IMR-90 (cell line): ENCODE data around the gene BPGM. TPM values are rescaled to one million over a fixed set of nuclear protein-coding genes. Genes with fewer than 3 reads are reported as not detected.

ENCODE experiments used
- ATAC-seq: fragments of 200-7000 bp; cut with Tn5 transposase; 2 replicates; pipeline ENCODE4 v1.9.1; 2020; ENCODE audit warnings: low read depth, mild to moderate bottlenecking, moderate library complexity
- BruUV-seq: library from RNA; stranded (reverse); fragments of 400-500 nt; replicated peaks from 2 replicates; lab custom pipeline; 2021; lab: Mats Ljungman, UMichigan
- CTCF ChIA-PET: fragments of 300-600 bp; formaldehyde crosslinking; extraction: SDS; loops from one replicate; lab custom pipeline; 2021; ENCODE audit warnings: antibody characterized with exemption; lab: Yijun Ruan, JAX
- POLR2A ChIA-PET: fragments of 300-600 bp; sonication (Branson Sonifier 250); formaldehyde crosslinking; loops from one replicate; lab custom pipeline; 2022; ENCODE audit warnings: antibody characterized with exemption; ENCODE audit not compliant: unreplicated experiment; lab: Charles Lee
- DNase-seq: peaks from one replicate; pipeline ENCODE4 v3.0.0; 2013
- H2AFZ ChIP-seq: replicated peaks from 2 replicates; pipeline ENCODE3; 2013; ENCODE audit warnings: low read length, mild to moderate bottlenecking; ENCODE audit not compliant: poor library complexity
- H2AK5ac ChIP-seq: 2 replicates; pipeline ENCODE4 v1.6.1; 2013; ENCODE audit warnings: low read depth, low read length, inconsistent platforms
- H2AK9ac ChIP-seq: replicated peaks from 2 replicates; pipeline ENCODE3; 2013; ENCODE audit warnings: mild to moderate bottlenecking, low read depth, low read length, moderate library complexity; ENCODE audit not compliant: poor library complexity
- H2BK120ac ChIP-seq: 2 replicates; pipeline ENCODE4 v1.6.1; 2013; ENCODE audit warnings: low read depth, low read length, inconsistent platforms
- H2BK15ac ChIP-seq: 3 replicates; pipeline ENCODE4 v1.6.1; 2013; ENCODE audit warnings: low read depth, low read length, inconsistent platforms
- H2BK20ac ChIP-seq: 2 replicates; pipeline ENCODE4 v1.6.1; 2013; ENCODE audit warnings: low read depth, mild to moderate bottlenecking, inconsistent platforms, low read length, moderate library complexity
- H2BK5ac ChIP-seq: 2 replicates; pipeline ENCODE4 v1.6.1; 2013; ENCODE audit warnings: mild to moderate bottlenecking, low read depth, low read length, inconsistent platforms; ENCODE audit not compliant: poor library complexity, severe bottlenecking
- H3K14ac ChIP-seq: replicated peaks from 2 replicates; pipeline ENCODE4 v1.6.1; 2013; ENCODE audit warnings: low read depth, low read length, inconsistent platforms
- H3K18ac ChIP-seq: 2 replicates; pipeline ENCODE4 v1.6.1; 2013; ENCODE audit warnings: low read depth, low read length, control low read depth
- H3K23ac ChIP-seq: 2 replicates; pipeline ENCODE4 v1.6.1; 2013; ENCODE audit warnings: low read depth, low read length, inconsistent platforms
- H3K27ac ChIP-seq: 2 replicates; pipeline ENCODE4 v1.5.1; 2013; ENCODE audit warnings: mild to moderate bottlenecking, control low read depth, low read length; ENCODE audit not compliant: insufficient read depth
- H3K27me3 ChIP-seq: 2 replicates; pipeline ENCODE4 v1.6.1; 2013; ENCODE audit warnings: low read length; ENCODE audit not compliant: control insufficient read depth, insufficient read depth
- H3K36me3 ChIP-seq: 2 replicates; pipeline ENCODE4 v1.6.1; 2013; ENCODE audit warnings: low read length, mixed read lengths; ENCODE audit not compliant: control insufficient read depth, insufficient read depth
- H3K4ac ChIP-seq: 2 replicates; pipeline ENCODE4 v1.6.1; 2013; ENCODE audit warnings: low read depth, low read length, inconsistent platforms
- H3K4me1 ChIP-seq: 2 replicates; pipeline ENCODE4 v1.6.1; 2013; ENCODE audit warnings: low read length, mixed read lengths; ENCODE audit not compliant: control insufficient read depth, insufficient read depth
- H3K4me2 ChIP-seq: 2 replicates; pipeline ENCODE4 v1.6.1; 2013; ENCODE audit warnings: low read depth, mild to moderate bottlenecking, control low read depth, low read length, moderate library complexity
- H3K4me3 ChIP-seq: 2 replicates; pipeline ENCODE4 v1.5.1; 2013; ENCODE audit warnings: low read depth, mild to moderate bottlenecking, control low read depth, low read length, moderate library complexity; ENCODE audit not compliant: insufficient read depth
- H3K56ac ChIP-seq: 2 replicates; pipeline ENCODE4 v1.6.1; 2013; ENCODE audit warnings: low read length, inconsistent platforms; ENCODE audit not compliant: insufficient read depth; ENCODE audit errors: extremely low read depth
- H3K79me1 ChIP-seq, 2 experiments: 2 replicates each; pipeline ENCODE4 v1.6.1; 2013; ENCODE audit warnings: low read length in 2 of 2, inconsistent platforms in 1 of 2, low read depth in 1 of 2
- H3K9ac ChIP-seq: 2 replicates; pipeline ENCODE4 v1.6.1; 2013; ENCODE audit warnings: low read depth, low read length, control low read depth
- H3K9me1 ChIP-seq: 2 replicates; pipeline ENCODE4 v1.6.1; 2013; ENCODE audit warnings: low read length, inconsistent platforms; ENCODE audit not compliant: insufficient read depth
- H3K9me3 ChIP-seq: 2 replicates; pipeline ENCODE4 v1.6.1; 2013; ENCODE audit warnings: low read length; ENCODE audit not compliant: control insufficient read depth, insufficient read depth
- H4K20me1 ChIP-seq: 2 replicates; pipeline ENCODE4 v1.6.1; 2013; ENCODE audit warnings: low read length, inconsistent platforms; ENCODE audit not compliant: insufficient read depth
- H4K5ac ChIP-seq: 2 replicates; pipeline ENCODE4 v1.6.1; 2013; ENCODE audit warnings: mild to moderate bottlenecking, low read depth, low read length, control low read depth
- H4K8ac ChIP-seq, 2 experiments: 2 replicates each; pipeline ENCODE4 v1.6.1; 2013; ENCODE audit warnings: low read depth in 2 of 2, low read length in 2 of 2, control low read depth in 1 of 2, inconsistent platforms in 1 of 2
- H4K91ac ChIP-seq: 2 replicates; pipeline ENCODE4 v1.6.1; 2013; ENCODE audit warnings: low read depth, low read length, inconsistent platforms; ENCODE audit not compliant: insufficient read depth
- BHLHE40 ChIP-seq: fragments of 150-350 bp; IDR thresholded peaks from 2 replicates; pipeline ENCODE4 v1.6.1; 2016; ENCODE audit warnings: mild to moderate bottlenecking, low read depth, low read length
- CHD1 ChIP-seq: IDR thresholded peaks from 2 replicates; pipeline ENCODE4 v1.6.1; 2012; ENCODE audit warnings: low read depth, low read length, improper control_type of control experiment
- MAFK ChIP-seq: IDR thresholded peaks from 2 replicates; pipeline ENCODE4 v1.6.1; 2012; ENCODE audit warnings: low read depth, low read length, improper control_type of control experiment
- MAZ ChIP-seq: IDR thresholded peaks from 2 replicates; pipeline ENCODE4 v1.6.1; 2012; ENCODE audit warnings: low read depth, mild to moderate bottlenecking, low read length, improper control_type of control experiment, moderate library complexity, borderline replicate concordance
- MXI1 ChIP-seq: IDR thresholded peaks from 2 replicates; pipeline ENCODE4 v1.6.1; 2012; ENCODE audit warnings: low read depth, mild to moderate bottlenecking, low read length, moderate library complexity, borderline replicate concordance
- POLR2A ChIP-seq: IDR thresholded peaks from 2 replicates; pipeline ENCODE4 v1.6.1; 2012; ENCODE audit warnings: mild to moderate bottlenecking, low read depth, low read length
- RCOR1 ChIP-seq: IDR thresholded peaks from 2 replicates; pipeline ENCODE4 v1.6.1; 2012; ENCODE audit warnings: mild to moderate bottlenecking, low read length, improper control_type of control experiment; ENCODE audit not compliant: insufficient replicate concordance
- RFX5 ChIP-seq: IDR thresholded peaks from 2 replicates; pipeline ENCODE4 v1.8.0; 2012; ENCODE audit warnings: low read depth, mild to moderate bottlenecking, low read length, moderate library complexity
- WGBS, 2 experiments: methylation state at CpG; one replicate each; pipeline versions ENCODE4 v1.1.5 to v1.1.7; 2013; ENCODE audit warnings: missing lambda C conversion rate in 2 of 2; ENCODE audit not compliant: insufficient read length in 1 of 2; ENCODE audit errors: extremely low coverage in 2 of 2; 5-methylcytosine and 5-hydroxymethylcytosine counted together
- dilution Hi-C: fragments of 300-500 bp; cut with HindIII; formaldehyde crosslinking; loops from one replicate; pipeline ENCODE4 v1.14.3; 2018; ENCODE audit warnings: low sequenced_read_pairs; ENCODE audit not compliant: unreplicated experiment
- in situ Hi-C: fragments of 300-500 bp; cut with MboI; formaldehyde crosslinking; loops from 3 replicates; pipeline ENCODE4 v1.14.3; 2019; ENCODE audit warnings: low sequenced_read_pairs, inconsistent platforms, mixed read lengths
- intact Hi-C: fragments of 100-400 bp; cut with micrococcal nuclease; formaldehyde crosslinking; loops from 2 replicates; pipeline ENCODE4 v1.10.0; 2022
- polyA plus RNA-seq, 3 experiments: library from polyadenylated mRNA; depleted of rRNA; stranded (reverse); fragments of >200 nt; gene quantifications; 2 replicates each; pipeline ENCODE4 v1.2.3, GENCODE V29; 2012; ENCODE audit warnings: low replicate concordance in 1 of 3
- total RNA-seq: library from RNA; depleted of rRNA; stranded (reverse); fragments of >200 nt; gene quantifications from 2 replicates; pipeline ENCODE4 v1.2.3, GENCODE V29; 2012
- TF ChIP-seq, protein P1 (sequence below): conservative IDR thresholded peaks from 2 replicates; pipeline ENCODE4 v1.5.1; 2012; ENCODE audit warnings: mild to moderate bottlenecking, low read depth, low read length, improper control_type of control experiment
- TF ChIP-seq, protein P2 (sequence below): fragments of 150-350 bp; IDR thresholded peaks from 2 replicates; pipeline ENCODE4 v1.6.1; 2016; ENCODE audit warnings: low read depth, mild to moderate bottlenecking, low read length, moderate library complexity, borderline replicate concordance

BPGM gene
- total and polyA plus RNA-seq, 2 of the 4 experiments (the other 2 are of a cell fraction) = 18.8 to 20.0 TPM

DNA sequence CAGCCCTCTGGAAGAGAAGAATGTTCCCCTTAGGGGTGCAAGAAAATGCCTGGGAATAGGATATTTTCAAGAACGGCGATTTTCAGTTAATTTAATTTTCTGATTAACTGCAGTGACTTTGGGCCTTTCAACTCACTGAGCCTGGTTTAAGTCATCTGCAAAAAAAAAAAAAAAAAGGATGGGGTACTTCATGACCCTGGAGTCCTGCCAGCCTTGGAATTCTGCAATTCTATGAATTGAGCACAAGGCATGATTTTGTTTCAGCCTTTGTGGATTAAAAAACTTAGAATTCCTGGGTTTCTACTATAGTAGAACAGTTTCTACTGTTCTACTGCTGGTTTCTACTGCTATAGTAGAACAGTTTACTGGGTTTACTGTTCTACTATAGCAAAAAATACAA, 74.5 kb downstream of the BPGM start:
- no TSS peak for BruUV-seq
- in situ Hi-C loops (no loop called here), dilution Hi-C loops (no loop called here), intact Hi-C loops (no loop called here)
- POLR2A ChIA-PET = no interaction called here
- H4K5ac ChIP-seq = peak overlapping the region; percentile 52; the same call in 1 of the 2 replicates
- no peak overlapping the region for H2AFZ ChIP-seq
- no peaks in the 10 kb centered on the region for H3K27me3 ChIP-seq
- peaks cover 1% of the 10 kb centered on the region; the same call in 1 of the 2 replicates for H3K4me1 ChIP-seq
- H3K23ac ChIP-seq = no peak overlapping the region
- H3K4me3 ChIP-seq = no peak overlapping the region
- H2AK5ac ChIP-seq = no peak overlapping the region
- H3K27ac ChIP-seq = peak overlapping the region; percentile 46; the same call in 1 of the 2 replicates
- peaks cover 6% of the 10 kb centered on the region; the same call in 1 of the 2 replicates for H3K9me1 ChIP-seq
- no peak for DNase-seq
- H2BK120ac ChIP-seq = peak overlapping the region; percentile 35; the same call in 1 of the 2 replicates
- H2BK20ac ChIP-seq = no peak overlapping the region
- TF ChIP-seq MAFK (no peak), RFX5 (no peak), MXI1 (no peak), CHD1 (no peak), BHLHE40 (no peak), POLR2A (no peak), RCOR1 (no peak), MAZ (no peak)
- TF ChIP-seq, protein P1, sequence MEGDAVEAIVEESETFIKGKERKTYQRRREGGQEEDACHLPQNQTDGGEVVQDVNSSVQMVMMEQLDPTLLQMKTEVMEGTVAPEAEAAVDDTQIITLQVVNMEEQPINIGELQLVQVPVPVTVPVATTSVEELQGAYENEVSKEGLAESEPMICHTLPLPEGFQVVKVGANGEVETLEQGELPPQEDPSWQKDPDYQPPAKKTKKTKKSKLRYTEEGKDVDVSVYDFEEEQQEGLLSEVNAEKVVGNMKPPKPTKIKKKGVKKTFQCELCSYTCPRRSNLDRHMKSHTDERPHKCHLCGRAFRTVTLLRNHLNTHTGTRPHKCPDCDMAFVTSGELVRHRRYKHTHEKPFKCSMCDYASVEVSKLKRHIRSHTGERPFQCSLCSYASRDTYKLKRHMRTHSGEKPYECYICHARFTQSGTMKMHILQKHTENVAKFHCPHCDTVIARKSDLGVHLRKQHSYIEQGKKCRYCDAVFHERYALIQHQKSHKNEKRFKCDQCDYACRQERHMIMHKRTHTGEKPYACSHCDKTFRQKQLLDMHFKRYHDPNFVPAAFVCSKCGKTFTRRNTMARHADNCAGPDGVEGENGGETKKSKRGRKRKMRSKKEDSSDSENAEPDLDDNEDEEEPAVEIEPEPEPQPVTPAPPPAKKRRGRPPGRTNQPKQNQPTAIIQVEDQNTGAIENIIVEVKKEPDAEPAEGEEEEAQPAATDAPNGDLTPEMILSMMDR = no peak
- TF ChIP-seq, protein P2, sequence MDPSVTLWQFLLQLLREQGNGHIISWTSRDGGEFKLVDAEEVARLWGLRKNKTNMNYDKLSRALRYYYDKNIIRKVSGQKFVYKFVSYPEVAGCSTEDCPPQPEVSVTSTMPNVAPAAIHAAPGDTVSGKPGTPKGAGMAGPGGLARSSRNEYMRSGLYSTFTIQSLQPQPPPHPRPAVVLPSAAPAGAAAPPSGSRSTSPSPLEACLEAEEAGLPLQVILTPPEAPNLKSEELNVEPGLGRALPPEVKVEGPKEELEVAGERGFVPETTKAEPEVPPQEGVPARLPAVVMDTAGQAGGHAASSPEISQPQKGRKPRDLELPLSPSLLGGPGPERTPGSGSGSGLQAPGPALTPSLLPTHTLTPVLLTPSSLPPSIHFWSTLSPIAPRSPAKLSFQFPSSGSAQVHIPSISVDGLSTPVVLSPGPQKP = no peak
- no peak overlapping the region for H4K8ac ChIP-seq
- H3K79me1 ChIP-seq = peaks cover 0 to 7% of the 10 kb centered on the region in 2 experiments; a peak in 2 of 4 replicates
- H2AK9ac ChIP-seq = no peak overlapping the region
- no peak overlapping the region for H3K9ac ChIP-seq
- H3K18ac ChIP-seq = no peak overlapping the region; the same call in 1 of the 2 replicates
- H3K36me3 ChIP-seq = no peaks in the 10 kb centered on the region
- WGBS, 2 experiments = no CpG with 5 or more reads among the region's 2 CpGs
- no peak overlapping the region for H2BK15ac ChIP-seq
- H3K4me2 ChIP-seq = no peak overlapping the region
- ATAC-seq = no peak
- H4K20me1 ChIP-seq = no peaks in the 10 kb centered on the region
- no peak overlapping the region for H3K14ac ChIP-seq
- H2BK5ac ChIP-seq = no peak overlapping the region
- H3K9me3 ChIP-seq = no peaks in the 10 kb centered on the region
- no peak overlapping the region for H3K56ac ChIP-seq
- CTCF ChIA-PET = interaction anchor here (1.3 kb wide), 1 partner anchor 34 kb away, joined by 4 read pairs; no protein-coding TSS in a partner anchor
- H4K91ac ChIP-seq = 0 out of 2 replicates have a peak overlapping the region, but pooled peaks have one; percentile 8
- H3K4ac ChIP-seq = peak overlapping the region; percentile 53; the same call in 1 of the 2 replicates
